HG03039 (cell line): ENCODE measurements around the gene C1QC.

ENCODE experiments used
- ATAC-seq: cut with Tn5 transposase; IDR thresholded peaks from one replicate; pipeline ENCODE4 v1.9.1; 2021; ENCODE audit warnings: mild to moderate bottlenecking, moderate library complexity; ENCODE audit not compliant: unreplicated experiment

The C1QC gene

DNA sequence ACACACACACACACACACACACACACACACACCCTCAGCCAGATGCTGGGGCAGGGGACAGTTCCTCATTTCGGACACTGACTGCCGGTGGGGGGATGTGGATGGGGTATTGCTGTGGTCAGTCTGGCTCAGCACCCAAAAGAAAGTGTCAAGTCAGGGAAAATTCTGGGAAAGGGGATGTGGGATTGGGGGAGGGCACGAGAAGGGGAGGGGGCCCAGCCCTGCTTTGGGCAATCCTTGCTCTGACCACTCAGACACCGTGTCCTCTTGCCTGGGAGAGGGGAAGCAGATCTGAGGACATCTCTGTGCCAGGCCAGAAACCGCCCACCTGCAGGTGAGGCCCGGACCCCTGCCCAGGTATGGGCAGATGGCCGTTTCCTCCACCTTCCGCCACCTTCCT is at the start of gene C1QC:
C1QC (plus strand) TSS at position 253 of the 400 bp plus-strand sequence. CDS start 391 bp downstream, outside the sequence.
- no peak for ATAC-seq

DNA sequence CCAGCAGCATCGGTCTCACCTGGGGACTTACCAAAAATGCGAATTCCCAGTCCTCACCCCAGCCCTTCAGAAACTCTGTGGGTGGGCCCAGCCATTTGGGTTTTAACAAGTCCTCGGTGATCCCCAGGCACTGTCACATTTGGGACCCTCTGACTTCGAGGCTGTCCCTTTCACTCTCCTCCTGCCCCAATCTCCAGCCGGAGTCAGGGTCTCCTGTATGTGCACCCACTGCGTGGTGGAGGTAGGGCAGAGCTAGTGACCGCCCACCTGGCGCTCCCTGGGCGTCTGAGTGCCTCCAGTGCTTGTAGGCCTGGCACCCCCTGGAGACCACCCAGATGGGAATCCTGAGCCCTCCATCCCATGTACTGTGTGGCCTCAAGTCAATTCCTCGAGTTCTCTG is 49.0 kb upstream of the C1QC start:
- no peak for ATAC-seq

DNA sequence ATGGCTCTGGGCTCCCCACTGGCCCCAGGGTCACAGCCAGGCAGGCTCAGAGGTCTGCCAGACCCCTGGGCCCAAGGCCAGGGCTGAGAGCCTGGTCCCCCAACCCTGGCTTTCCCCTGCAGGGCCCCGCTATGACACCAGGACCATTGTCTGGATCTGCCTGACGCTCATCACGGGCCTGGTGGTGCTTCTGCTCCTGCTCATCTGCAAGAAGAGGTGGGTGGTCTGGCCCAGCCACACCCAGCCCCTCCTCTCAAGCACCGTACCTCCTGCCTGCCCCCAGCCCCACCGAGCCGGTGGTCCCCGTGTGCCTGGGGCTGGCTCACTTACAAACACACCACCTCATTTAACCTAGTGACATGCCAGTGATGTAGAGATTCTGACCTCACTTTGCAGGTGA is 48.3 kb upstream of the C1QC start:
- ATAC-seq, result no peak

DNA sequence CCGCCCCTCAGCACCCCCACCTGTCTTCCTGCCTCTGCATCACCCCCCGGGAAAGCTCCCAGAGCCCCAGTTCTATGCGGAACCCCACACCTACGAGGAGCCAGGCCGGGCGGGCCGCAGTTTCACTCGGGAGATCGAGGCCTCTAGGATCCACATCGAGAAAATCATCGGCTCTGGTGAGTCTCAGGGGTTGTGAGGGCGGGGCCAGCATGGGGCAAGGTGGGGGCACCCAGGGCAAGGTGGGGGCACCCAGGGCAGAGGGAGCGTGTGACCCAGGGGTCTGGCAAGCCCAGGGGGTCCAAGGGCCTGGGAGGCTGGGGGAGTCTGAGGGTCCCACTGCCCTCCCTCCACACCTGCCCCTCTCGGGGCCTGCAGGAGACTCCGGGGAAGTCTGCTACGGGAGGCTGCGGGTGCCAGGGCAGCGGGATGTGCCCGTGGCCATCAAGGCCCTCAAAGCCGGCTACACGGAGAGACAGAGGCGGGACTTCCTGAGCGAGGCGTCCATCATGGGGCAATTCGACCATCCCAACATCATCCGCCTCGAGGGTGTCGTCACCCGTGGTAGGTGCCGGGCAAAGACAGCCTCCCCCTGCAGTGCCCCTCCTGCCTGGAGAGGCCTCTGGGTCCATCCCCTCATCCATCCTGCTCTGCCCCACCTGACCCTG is 46.0 kb upstream of the C1QC start:
- no peak for ATAC-seq

DNA sequence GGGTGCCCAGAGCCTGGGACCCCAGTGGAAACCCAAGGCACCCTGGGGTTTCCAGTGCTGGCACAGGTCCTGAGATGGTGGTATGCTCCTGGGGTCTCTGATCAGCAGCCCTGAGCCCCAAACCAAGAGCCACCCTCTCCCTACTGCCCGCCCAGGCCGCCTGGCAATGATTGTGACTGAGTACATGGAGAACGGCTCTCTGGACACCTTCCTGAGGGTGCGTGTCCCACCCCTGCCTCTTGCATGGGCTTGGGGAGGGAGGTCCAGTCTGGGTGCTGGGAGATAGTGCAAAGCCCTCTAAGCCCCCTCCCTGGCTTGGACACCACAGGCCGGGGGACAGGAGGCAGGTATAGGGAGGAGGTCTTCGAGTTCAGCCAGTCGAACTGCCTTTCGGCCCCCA is 45.4 kb upstream of the C1QC start:
- ATAC-seq, result no peak

DNA sequence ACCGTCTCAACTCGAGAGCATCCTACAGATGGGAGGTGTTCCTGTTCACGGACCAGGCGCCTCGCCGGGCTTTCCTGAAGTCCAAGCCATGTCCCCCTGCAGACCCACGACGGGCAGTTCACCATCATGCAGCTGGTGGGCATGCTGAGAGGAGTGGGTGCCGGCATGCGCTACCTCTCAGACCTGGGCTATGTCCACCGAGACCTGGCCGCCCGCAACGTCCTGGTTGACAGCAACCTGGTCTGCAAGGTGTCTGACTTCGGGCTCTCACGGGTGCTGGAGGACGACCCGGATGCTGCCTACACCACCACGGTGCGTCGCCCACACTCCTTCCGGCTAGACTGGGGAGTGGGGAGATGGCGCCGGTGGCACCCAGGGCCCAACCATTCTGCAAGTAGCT is 44.7 kb upstream of the C1QC start:
- ATAC-seq, result no peak

DNA sequence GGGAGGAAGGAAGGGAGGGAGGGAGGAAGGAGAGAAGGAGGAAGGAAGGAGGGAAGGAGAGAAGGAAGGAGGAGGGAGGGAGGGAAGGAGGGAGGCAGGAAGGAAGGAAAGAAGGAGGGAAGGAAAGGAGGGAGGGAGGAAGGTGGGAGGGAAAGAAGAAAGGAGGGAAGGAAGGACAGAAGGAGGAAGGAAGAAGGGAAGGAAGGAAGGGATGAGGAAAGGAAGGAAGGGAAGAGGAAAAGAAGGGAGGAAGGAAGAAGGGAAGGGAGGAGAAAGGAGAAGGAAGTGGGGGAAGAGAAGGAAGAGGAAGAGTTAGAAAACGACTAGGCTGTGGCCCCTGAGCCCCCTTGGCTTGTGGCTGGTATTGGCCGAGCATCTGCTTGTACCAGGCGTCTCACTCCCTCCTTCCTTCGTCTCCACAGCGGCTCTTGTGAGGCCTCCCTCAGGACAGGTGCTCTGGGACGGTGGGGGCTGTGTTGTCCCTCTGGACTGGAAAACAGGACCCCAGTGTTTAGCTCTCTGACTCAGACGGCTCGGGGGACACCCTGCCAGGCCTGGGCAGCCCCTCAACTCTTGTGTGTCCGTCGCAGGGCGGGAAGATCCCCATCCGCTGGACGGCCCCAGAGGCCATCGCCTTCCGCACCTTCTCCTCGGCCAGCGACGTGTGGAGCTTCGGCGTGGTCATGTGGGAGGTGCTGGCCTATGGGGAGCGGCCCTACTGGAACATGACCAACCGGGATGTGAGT is 43.2 kb upstream of the C1QC start:
- ATAC-seq, result no peak

DNA sequence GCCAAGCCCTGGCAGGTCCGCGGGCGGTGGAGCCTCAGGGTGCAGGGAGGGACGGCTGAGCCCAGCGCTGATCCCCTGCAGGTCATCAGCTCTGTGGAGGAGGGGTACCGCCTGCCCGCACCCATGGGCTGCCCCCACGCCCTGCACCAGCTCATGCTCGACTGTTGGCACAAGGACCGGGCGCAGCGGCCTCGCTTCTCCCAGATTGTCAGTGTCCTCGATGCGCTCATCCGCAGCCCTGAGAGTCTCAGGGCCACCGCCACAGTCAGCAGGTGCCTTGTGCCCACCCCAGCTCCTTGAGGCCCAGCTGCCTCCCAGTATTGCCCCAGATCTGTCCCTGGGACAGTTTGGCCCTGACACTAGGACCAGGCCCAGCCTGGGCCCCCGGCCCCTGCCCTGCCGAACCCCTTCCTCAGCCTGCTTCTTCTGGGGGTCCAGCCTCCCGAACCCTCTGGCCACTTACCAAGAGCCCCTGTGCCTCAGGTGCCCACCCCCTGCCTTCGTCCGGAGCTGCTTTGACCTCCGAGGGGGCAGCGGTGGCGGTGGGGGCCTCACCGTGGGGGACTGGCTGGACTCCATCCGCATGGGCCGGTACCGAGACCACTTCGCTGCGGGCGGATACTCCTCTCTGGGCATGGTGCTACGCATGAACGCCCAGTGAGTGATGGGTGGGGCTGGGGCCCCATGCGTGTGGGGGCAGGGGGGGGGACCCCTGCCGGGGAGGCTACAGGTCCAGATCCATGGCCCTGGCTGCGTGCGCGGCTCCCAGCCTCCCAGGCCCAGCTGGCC is 42.4 kb upstream of the C1QC start:
- ATAC-seq, result no peak

DNA sequence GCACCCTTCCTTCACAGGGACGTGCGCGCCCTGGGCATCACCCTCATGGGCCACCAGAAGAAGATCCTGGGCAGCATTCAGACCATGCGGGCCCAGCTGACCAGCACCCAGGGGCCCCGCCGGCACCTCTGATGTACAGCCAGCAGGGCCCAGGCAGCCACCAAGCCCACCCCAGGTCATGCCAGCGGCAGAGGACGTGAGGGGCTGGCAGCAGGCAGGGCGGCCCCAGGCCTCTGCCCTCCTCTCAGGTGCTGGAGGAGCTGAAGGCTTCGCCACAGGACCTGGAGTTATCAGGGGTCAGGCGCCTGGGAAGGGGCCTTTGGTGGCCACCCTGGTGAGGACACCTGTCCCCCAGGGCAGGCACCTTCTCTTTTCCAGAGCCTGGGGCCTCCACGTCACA is 41.8 kb upstream of the C1QC start:
- no peak for ATAC-seq

DNA sequence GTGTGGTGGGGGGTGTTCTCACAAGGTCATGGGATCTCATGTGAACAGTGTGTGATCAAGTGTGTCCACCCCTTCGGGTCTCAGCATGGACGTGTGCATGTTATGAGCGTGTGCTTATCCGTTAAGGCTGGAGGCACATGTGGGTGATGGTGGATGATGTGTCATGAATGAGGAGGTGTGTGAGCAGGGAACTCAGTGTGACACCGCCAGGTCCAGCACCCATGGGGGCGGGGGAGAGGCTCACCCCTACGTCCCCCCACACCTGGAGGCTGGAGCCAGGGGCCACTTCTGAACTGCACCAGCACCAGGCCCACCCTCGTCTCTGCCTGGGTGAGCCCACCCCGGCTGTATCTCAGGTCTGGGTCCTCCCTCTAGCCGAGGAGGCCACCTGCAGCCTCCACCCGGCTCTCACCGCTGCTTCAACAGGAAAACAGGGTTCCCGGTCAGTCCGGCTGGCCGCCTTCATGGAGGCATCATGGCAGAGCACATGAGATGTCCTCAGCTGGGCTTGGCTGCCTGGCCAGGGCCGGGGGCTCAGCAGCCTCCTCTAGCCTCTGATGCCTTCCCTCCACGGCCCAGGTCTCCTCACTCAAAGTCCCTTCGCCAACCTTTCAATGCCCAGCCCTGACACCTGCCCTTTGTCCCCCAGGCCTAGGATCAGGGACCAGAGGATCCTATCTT is 41.2 kb upstream of the C1QC start:
- no peak for ATAC-seq

DNA sequence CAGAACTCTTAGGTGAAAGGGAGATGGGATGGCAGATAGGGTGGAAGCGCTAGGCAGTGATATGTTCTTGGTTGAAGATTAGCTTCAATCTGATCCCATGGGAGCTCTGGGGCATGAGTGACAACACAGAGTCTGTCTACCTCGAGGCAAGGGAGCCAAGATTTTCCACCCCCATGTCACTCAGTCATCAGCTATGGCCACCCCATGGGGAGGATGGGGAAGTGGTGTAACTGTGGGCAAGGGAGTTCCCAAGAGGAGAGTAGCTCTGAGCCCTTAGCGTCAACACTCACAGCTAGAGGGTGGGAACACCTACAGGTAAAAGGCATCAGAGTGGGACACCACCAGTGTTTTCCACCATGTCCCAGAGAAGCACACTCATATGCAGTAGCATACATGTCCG is 37.3 kb upstream of the C1QC start:
- no peak for ATAC-seq

DNA sequence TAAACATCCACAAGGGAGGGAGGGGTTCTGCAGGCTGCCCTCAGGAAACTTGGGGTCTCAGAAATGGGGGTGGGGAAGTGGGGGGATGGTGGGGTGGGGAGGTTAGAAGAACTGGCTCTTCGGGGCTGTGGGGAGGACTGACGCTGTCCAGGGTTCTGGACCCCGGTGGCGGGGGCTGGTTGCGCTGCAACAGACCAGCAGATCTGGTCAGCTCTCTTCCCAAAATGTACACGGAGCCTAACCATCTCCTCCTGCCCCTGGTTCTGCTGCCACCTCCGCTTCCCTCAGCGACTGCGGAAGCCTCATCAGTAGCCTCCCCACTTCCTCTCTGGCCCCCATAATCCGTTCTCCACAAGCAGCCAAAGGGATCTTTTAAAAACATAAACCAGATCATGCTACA is 36.3 kb upstream of the C1QC start:
- ATAC-seq, result no peak

DNA sequence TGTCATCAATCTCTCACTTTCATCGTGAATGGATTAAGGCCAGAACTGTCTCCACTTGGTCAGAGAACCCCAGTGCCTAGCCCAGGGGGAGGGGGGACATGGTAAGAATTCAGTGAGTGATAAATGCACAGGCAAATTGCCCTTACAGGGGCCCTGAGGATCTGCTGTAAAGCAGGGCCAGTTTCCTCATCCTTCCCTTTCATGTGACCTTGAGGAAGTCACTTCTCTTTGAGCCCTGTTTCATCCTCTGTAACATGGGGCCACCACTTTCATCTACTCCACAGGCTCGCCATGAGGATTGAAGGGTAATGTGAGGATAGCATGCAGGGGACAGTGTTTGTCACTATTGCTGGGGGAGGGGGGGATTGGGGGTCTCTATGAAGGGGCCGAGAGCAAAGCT is 35.1 kb upstream of the C1QC start:
- ATAC-seq, result no peak

DNA sequence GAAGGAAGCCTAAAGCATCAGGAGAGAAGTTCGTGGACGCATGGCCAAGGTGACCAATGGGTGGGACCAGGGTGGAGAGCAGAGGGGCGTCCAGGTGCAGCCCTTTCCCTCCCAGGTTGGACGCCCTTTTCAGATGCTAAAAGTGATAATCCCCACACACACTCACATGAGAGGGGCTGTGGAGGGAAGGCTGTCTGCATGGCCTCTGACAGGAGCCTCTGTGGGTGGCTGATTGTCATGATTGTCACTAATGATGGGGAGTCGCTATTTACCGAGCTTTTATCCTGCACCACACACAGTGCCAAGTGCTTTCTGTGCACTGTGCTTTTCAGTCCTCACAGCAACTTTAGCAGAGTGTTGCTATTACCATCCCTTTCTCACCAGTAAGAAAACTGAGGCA is 34.1 kb upstream of the C1QC start:
- ATAC-seq, result no peak

DNA sequence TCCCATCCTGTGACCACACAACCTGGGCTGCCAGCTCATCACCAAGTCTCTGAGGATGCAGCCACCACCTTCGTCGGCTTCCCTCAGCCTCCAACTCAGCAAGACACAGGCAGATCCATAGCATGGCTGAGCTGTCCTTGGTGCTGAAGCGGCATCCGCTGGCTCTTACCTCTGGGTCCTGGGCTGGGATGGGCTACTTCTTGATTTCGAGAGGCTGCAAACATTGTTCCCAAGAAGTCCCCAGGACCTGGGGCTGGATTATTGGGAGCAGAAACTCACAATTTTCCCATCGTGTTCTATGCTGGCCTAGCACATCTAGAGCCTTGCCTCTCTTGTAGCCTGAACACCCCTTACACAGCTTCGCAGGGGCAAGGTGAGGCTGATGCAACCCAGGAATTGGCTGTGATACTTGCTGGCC is 31.9 kb upstream of the C1QC start:
- ATAC-seq, result no peak

DNA sequence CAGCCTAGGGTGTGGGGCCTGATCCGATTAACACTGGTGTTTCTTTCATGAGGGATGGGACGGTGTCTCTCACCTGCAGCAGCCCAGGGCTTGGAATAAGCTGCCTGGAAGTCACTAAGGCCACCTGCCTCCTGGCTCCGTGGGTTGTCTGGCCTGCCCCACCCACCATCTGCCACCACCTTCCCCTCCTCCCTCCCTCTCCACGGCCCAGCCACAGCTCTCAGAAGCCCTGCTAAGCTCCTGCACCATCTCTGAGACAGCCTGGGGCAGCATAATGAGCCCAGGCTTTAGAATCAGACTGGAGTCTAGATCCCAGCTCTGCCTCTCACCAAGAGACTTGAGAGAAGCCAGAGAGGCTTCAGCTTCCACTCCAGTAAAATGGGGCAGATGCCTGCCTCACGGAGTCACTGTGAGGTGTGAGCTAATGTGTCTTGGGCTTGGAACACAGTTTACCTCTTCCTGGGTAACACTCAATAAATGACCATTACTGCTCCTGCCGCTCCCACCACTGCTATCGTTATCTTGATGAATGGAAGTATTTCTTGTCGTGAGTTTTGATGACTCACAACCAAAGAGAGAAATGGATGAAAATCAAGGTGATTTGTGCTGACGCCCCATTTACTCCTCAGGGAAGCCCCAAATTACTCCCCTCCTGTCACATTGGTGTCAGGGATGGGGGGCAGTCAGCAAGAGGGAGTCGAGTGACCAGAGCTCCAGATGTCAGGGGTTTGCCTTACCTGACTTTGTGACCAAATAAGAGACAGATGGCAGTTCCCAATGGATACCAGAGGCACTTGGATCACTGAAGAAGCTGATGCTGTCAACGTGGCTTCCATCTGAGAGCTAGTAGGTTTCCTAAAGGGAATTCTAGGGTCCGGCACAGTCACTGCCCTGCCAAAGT is 30.5 kb upstream of the C1QC start:
- no peak for ATAC-seq

DNA sequence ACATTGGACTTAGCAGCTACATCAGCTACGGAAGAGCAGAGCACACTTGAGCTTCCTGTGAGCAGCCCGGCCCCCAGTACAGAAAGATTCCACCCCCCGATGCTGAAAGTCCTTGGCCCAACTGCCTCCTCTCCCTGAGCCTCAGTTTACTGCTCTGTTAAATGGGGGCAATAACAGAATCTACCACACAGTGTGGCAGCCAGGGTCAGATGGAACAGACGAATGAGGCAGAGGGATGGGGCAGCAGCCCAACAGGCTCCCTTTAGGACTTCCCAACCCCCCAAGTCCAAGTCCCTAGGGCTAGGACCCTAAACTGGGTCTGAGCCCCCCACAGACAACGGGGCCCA is 29.9 kb upstream of the C1QC start:
- ATAC-seq, result no peak

DNA sequence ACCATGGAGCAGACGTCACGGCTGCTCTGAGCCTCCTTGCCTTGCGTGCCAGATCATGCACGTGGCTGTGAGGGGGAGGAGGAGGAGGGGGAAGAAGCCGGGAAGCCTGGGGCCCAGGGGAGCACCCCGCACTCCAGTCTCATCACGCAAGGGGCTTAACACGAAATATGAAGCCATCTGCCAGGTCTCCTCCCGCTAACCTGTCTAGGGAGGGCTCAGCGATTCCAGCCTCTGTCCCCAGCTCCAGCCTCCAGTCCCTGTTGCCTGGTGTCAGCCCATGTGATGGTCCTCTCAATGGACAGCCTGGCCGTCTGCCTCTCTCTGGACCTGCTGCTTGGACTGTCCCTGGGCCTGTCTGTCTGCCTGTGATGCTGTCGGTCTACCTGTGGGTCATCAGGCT is 29.5 kb upstream of the C1QC start:
- no peak for ATAC-seq

DNA sequence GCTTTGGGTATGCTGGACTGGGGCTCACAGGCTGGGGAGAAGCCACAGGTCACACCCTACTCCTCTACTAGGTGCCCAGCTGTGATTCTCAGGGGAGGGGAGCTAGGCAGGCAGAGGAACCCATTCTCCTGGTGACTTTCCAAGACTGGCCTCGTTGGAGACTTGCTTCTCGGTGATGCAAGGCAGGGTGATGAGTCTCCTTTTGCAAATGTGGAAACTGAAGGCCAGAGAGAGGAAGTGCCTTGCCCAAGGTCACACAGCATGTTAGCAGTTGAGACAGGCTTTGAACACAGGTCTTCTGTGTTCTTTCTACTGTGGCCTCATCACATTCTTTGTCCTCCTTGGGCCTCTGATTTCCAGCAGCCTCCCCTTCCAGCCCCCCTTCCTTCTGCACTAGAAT is 27.5 kb upstream of the C1QC start:
- no peak for ATAC-seq

DNA sequence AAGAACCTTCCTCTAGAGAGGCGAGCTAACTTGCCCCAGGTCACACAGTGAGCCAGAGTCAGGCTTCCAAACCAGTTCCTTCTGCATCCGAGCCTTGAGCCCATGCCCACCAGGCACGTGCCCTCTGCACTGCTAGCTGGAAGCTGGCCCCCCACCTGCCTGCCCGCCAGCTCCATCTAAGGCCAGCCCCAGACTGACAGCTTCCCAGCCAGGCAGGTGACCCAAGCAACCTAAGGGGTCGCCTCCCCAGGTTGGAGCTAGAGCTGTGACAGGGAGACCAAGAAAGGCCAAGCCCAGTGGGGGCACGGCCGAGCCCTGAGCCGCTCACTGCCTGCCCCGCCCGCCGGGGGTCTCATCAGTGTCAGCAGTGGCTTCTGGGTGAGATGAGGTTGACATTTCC is 26.9 kb upstream of the C1QC start:
- ATAC-seq, result no peak

DNA sequence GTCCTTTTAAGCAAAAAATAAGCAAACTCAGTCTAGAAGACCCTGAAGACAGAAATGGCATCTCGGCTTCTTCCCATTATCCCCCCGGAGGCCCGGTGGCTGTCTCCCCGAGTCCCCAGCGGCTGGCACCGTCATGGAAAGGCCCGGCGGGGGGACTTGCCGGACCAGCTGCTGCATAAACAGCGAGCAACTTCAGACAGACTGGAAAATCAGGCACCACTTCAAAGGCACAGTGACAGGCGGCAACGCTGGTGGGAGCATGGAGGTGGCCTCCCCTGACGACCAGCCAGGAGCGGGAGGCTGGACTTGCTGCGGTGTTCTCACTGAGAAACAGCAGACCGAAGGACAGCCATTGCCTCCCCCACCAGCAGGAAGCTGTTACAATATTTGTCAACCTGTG is 25.4 kb upstream of the C1QC start:
- ATAC-seq, result no peak
